Gastroesophageal sphincter (tissue), 3 donors: Measurements from ENCODE around the gene MCTP1.

ENCODE experiments used
- POLR2A ChIP-seq, 2 donors: fragments of 450-650 bp; IDR thresholded peaks; one replicate each; pipeline ENCODE4 v1.6.1; 2017; ENCODE audit warnings: antibody characterized with exemption in 2 of 2, mild to moderate bottlenecking in 2 of 2, moderate library complexity in 1 of 2
- POLR2AphosphoS5 ChIP-seq: sonication (generic); formaldehyde crosslinking; IDR thresholded peaks from one replicate; pipeline ENCODE4 v1.6.1; 2017; ENCODE audit warnings: antibody characterized with exemption
- TF ChIP-seq, protein P1 (sequence below), 4 experiments: fragments of 200-600 bp in 2 of 4; fragments of 450-650 bp in 2 of 4; sonication (generic) in 1 of 4; IDR thresholded peaks; one replicate each; pipeline ENCODE4 v1.5.1; 2017 to 2019; ENCODE audit warnings: antibody characterized with exemption in 4 of 4, mild to moderate bottlenecking in 2 of 4, moderate library complexity in 2 of 4

DNA sequence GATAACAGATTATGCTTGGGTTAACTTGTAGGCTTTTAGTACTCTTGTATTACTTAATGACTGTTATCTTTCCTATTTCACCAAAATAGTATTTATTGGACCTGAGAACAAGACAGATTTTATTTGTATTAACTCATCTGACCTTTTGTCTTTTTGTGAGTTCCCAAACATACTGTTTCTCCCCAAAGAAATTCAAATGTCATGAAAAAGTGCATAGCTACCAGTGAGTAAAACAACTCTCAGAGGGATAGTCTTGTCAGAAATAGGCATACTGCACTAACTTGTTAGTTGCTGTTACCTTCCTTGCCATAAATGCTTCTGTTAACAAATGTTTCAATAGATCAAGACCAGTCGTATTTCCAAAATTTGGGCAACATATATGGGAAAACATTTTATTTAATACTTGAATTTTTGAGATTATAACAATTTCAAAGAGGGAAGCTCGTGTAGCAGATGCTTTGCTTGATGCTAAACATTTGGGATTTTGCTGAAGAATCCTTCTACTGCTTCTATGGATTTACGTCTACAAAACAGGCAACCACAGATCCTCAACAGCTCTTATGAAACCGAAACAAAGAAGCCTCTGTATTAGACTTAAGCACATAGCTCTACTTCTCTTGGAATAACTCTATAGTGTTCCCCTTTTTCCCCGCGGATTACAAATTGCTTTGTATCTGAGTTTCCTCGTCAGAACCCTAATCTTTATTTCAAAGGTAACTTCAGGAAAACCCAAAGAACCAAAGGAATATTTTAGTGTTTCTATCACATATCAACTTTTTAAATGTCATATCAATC, 248.8 kb downstream of the MCTP1 start:
- TF ChIP-seq POLR2A (IDR thresholded peaks at IDR 0.05) (no peak), POLR2AphosphoS5 (no peak)
- TF ChIP-seq, protein P1, sequence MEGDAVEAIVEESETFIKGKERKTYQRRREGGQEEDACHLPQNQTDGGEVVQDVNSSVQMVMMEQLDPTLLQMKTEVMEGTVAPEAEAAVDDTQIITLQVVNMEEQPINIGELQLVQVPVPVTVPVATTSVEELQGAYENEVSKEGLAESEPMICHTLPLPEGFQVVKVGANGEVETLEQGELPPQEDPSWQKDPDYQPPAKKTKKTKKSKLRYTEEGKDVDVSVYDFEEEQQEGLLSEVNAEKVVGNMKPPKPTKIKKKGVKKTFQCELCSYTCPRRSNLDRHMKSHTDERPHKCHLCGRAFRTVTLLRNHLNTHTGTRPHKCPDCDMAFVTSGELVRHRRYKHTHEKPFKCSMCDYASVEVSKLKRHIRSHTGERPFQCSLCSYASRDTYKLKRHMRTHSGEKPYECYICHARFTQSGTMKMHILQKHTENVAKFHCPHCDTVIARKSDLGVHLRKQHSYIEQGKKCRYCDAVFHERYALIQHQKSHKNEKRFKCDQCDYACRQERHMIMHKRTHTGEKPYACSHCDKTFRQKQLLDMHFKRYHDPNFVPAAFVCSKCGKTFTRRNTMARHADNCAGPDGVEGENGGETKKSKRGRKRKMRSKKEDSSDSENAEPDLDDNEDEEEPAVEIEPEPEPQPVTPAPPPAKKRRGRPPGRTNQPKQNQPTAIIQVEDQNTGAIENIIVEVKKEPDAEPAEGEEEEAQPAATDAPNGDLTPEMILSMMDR (IDR thresholded peaks at IDR 0.05), result no peak
